Body of pancreas (tissue), 4 donors: ENCODE results near the gene TEX51.

Experiments
- CTCF ChIP-seq, 7 experiments: fragments of 450-650 bp in 4 of 7; fragments of 200-600 bp in 3 of 7; sonication (generic) in 3 of 7; IDR thresholded peaks; one replicate each; pipeline ENCODE4 v1.5.1; 2016 to 2019; ENCODE audit warnings: antibody characterized with exemption in 7 of 7
- POLR2A ChIP-seq, 3 donors: fragments of 450-650 bp; IDR thresholded peaks; one replicate each; pipeline ENCODE4 v1.6.1; 2016; ENCODE audit warnings: antibody characterized with exemption in 3 of 3, mild to moderate bottlenecking in 2 of 3

DNA sequence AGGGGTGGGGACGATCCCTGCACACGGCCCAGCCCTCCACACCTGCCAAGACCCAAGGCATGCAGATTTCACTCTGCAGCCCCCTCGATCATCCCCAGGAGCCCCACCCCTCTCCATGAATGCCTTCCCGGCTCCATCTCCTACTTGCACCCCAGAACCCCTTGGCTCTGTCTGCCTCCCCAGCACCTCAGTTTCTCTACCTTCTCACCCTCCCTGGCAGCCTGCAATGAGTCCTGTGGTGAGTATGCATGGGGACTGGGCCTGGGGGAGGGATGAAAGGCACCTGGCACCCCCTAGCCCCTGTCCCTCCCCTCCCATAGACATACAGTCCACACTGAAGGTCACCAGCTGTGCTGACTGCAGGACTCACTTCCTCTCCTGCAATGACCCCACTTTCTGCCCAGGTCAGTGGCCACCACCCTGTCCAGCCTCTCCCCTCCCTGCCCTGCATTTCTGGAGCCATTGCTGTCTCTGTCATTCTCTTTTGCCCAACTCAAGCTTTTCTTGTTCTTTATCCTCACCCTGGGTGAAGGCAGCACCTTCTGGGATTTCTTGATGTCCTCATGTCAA is 1.0 kb downstream of the TEX51 start:
- TF ChIP-seq CTCF (IDR thresholded peaks at IDR 0.05) (no peak), POLR2A (IDR thresholded peaks at IDR 0.05) (no peak)
